Esophagus muscularis mucosa (tissue), 4 donors: Measurements from ENCODE around the gene PKN2.

Experiments used
- CTCF ChIP-seq, 3 experiments: fragments of 200-600 bp in 2 of 3; fragments of 450-650 bp in 1 of 3; sonication (generic) in 2 of 3; IDR thresholded peaks; one replicate each; pipeline ENCODE4 v1.5.1; 2017 to 2019; ENCODE audit warnings: antibody characterized with exemption in 3 of 3, mild to moderate bottlenecking in 2 of 3, moderate library complexity in 1 of 3
- EP300 ChIP-seq: sonication (generic); formaldehyde crosslinking; IDR thresholded peaks from one replicate; pipeline ENCODE4 v1.6.1; 2017; ENCODE audit warnings: antibody characterized with exemption
- POLR2A ChIP-seq: fragments of 450-650 bp; IDR thresholded peaks from one replicate; pipeline ENCODE4 v1.6.1; 2017; ENCODE audit warnings: antibody characterized with exemption, moderate library complexity, mild to moderate bottlenecking, low read depth
- POLR2AphosphoS5 ChIP-seq, 2 donors: sonication (generic); formaldehyde crosslinking; IDR thresholded peaks; one replicate each; pipeline ENCODE4 v1.6.1; 2017; ENCODE audit warnings: antibody characterized with exemption in 2 of 2

DNA sequence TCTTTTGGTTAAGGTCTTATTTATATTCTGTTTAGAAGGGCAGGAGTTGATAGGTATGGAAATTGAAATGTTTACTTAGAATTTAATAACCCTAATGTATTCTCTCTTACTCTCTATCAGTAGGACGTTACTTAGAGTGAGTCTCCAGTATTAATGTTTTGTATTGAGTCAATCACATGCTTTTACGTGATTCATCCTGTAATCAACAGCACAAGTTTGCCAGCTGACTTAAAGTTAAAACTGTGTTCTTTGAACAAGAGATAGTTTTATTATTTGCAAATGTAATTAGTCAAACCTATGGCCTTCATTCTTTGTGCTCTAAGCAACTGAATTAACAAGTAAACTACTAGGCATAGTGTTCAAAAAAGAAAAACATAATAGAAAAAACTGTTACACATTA lies 57.3 kb downstream of the PKN2 start:
- no peak for TF ChIP-seq CTCF (IDR thresholded peaks at IDR 0.05)
- TF ChIP-seq POLR2A = no peak
- no peak for TF ChIP-seq POLR2AphosphoS5 (IDR thresholded peaks at IDR 0.05)
- no peak for TF ChIP-seq EP300
